ENCODE results near the gene ASIC3. TPM values are rescaled to one million over a fixed set of nuclear protein-coding genes. Genes with fewer than 3 reads are reported as not detected.
"Not testable (repeated sequence)": the region's sequence is repeated elsewhere in the genome, so short reads cannot be mapped to it uniquely, and the experiment has no call there.

The ASIC3 gene
- total and polyA plus RNA-seq, 2 experiments from 2014 or later = 2.1 to 4.5 TPM

DNA sequence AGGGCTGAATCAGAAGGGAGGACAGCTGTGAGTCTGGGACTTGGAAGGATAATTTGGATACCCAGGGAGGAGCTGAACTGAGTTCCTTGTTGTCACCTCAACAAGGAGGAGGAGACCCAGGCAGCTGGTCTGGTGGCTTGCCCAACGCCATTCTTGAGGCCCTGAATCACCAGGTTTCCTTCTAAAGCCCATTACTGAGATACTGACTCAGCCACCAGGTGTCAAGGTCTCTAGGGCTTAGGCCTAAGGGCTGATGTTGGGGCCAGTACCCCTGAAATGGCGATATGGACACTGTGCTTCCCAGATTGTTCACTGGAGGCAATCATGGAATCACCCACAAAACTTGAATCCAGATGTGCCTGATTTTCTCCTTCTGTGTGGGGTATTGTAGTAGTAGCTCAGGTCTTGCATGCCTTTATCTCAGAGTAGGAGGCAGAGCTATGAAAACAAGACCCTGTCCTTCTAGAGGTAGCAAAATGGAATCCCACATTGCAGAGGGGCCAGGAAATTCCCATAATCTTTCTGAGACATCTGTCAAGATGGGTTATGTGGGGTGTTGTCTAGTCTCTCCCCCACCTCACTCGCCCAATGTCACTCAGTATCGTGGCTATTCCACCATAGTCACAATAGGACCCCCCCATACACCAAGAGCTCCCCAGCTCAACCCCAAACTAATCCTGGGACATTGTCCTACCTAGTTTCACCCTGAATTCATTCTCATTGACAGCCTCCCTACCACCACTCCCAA is 22.2 kb upstream of the ASIC3 start:
- Histone ChIP-seq H3K4me2 (no peak overlapping the region), H3K36me3 (replicated peaks; ENCODE audit: insufficient read depth, low read depth) (no peaks in the 10 kb centered on the region), H3K9me2 (replicated peaks; ENCODE audit: insufficient read depth) (no peaks in the 10 kb centered on the region), H3K79me2 (peaks cover 13% of the 10 kb centered on the region), H3K27me3 (peaks cover 2% of the 10 kb centered on the region), H2AFZ (no peak overlapping the region), H4K20me1 (ENCODE audit: insufficient read depth, poor library complexity, severe bottlenecking) (no peaks in the 10 kb centered on the region), H3K4me1 (ENCODE audit: insufficient read depth) (peaks cover 8% of the 10 kb centered on the region), H3K4me3 (no peak overlapping the region), H3K9me3 (ENCODE audit: low read depth) (no peaks in the 10 kb centered on the region), H3K27ac (peak overlapping the region; percentile 83)
- TF ChIP-seq EZH2phosphoT487 (IDR thresholded peaks at IDR 0.05; ENCODE audit: low read depth, severe bottlenecking, unreplicated experiment) = no peak
- no peak for TF ChIP-seq EZH2 (IDR thresholded peaks at IDR 0.05; ENCODE audit: borderline replicate concordance)
- TF ChIP-seq, protein P1, sequence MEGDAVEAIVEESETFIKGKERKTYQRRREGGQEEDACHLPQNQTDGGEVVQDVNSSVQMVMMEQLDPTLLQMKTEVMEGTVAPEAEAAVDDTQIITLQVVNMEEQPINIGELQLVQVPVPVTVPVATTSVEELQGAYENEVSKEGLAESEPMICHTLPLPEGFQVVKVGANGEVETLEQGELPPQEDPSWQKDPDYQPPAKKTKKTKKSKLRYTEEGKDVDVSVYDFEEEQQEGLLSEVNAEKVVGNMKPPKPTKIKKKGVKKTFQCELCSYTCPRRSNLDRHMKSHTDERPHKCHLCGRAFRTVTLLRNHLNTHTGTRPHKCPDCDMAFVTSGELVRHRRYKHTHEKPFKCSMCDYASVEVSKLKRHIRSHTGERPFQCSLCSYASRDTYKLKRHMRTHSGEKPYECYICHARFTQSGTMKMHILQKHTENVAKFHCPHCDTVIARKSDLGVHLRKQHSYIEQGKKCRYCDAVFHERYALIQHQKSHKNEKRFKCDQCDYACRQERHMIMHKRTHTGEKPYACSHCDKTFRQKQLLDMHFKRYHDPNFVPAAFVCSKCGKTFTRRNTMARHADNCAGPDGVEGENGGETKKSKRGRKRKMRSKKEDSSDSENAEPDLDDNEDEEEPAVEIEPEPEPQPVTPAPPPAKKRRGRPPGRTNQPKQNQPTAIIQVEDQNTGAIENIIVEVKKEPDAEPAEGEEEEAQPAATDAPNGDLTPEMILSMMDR (IDR thresholded peaks at IDR 0.05; ENCODE audit: poor library complexity) = no peak
- 77% methylated on average over 4 of the region's 4 CpGs for WGBS (ENCODE audit: low lambda C conversion rate, missing lambda C conversion rate)
- DNase-seq (ENCODE audit: low spot score) = no peak

DNA sequence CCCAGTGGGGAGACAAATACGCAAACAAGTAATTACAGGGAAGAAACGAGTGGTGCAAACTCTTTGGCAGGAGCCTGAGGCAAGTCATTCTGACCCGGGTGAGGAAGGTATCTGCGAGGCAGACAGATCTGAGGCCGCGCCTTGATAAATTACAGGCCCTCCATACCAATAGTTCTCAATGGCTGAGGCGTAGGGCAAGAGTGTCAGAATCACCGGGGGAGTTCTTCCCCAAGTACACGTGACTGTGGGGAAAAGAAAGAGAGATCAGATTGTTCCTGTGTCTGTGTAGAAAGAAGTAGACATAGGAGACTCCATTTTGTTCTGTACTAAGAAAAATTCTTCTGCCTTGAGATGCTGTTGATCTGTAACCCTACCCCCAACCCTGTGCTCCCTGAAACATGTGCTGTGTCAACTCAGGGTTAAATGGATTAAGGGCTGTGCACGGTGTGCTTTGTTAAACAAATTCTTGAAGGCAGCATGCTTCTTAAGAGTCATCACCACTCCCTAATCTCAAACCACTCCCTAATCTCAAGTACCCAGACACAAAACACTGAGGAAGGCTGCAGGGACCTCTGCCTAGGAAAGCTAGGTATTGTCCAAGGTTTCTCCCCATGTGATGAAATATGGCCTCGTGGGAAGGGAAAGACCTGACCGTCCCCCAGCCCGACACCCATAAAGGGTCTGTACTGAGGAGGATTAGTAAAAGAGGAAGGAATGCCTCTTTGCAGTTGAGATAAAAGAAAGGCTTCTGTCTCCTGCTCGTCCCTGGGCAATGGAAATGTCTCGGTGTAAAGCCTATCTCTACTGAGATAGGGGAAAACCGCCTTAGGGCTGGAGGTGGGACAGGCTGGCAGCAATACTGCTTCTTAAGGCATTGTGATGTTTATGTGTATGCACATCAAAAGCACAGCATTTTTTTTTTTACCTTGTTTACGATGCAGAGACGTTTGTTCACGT is 21.3 kb upstream of the ASIC3 start:
- not testable (repeated sequence) for H3K4me3 ChIP-seq; H3K4me1 ChIP-seq (ENCODE audit: insufficient read depth); H3K9me3 ChIP-seq (ENCODE audit: low read depth); H4K20me1 ChIP-seq (ENCODE audit: insufficient read depth, poor library complexity, severe bottlenecking); H3K27me3 ChIP-seq; H3K36me3 ChIP-seq (replicated peaks; ENCODE audit: insufficient read depth, low read depth); H3K9me2 ChIP-seq (replicated peaks; ENCODE audit: insufficient read depth)
- peak; percentile 31 for DNase-seq (ENCODE audit: low spot score)
- Histone ChIP-seq H3K4me2 (peak overlapping the region; percentile 76), H3K79me2 (peaks cover 13% of the 10 kb centered on the region), H2AFZ (peak overlapping the region; percentile 49), H3K27ac (peak overlapping the region; percentile 83)
- 14% methylated on average over 19 of the region's 19 CpGs for WGBS (ENCODE audit: low lambda C conversion rate, missing lambda C conversion rate)

DNA sequence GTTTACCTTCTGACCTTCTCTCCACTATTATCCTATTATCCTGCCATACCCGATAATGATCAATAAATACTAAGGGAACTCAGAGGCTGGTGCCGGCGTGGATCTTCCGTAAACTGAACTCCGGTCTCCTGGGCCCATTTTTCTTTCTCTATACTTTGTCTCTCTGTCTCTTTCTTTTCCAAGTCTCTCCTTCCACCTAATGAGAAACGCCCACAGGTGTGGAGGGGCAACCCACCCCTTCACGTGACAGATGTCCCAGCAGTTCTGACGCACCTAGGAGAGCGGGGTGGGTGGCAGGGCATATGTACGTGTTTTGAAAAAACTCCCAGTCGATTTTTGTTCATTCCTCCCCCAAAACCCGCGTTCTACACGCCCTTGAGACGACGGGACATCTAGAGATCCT is 20.6 kb upstream of the ASIC3 start:
- not testable (repeated sequence) for H3K4me1 ChIP-seq (ENCODE audit: insufficient read depth); DNase-seq (ENCODE audit: low spot score); H3K27me3 ChIP-seq; H3K9me3 ChIP-seq (ENCODE audit: low read depth); H3K9me2 ChIP-seq (replicated peaks; ENCODE audit: insufficient read depth); H3K36me3 ChIP-seq (replicated peaks; ENCODE audit: insufficient read depth, low read depth); H4K20me1 ChIP-seq (ENCODE audit: insufficient read depth, poor library complexity, severe bottlenecking)
- H3K4me2 ChIP-seq = peak overlapping the region; percentile 76
- peak overlapping the region; percentile 83 for H3K27ac ChIP-seq
- 7% methylated on average over 16 of the region's 16 CpGs for WGBS (ENCODE audit: low lambda C conversion rate, missing lambda C conversion rate)
- H3K4me3 ChIP-seq = peak overlapping the region; percentile 19
- peak overlapping the region; percentile 53 for H2AFZ ChIP-seq
- peaks cover 13% of the 10 kb centered on the region for H3K79me2 ChIP-seq

DNA sequence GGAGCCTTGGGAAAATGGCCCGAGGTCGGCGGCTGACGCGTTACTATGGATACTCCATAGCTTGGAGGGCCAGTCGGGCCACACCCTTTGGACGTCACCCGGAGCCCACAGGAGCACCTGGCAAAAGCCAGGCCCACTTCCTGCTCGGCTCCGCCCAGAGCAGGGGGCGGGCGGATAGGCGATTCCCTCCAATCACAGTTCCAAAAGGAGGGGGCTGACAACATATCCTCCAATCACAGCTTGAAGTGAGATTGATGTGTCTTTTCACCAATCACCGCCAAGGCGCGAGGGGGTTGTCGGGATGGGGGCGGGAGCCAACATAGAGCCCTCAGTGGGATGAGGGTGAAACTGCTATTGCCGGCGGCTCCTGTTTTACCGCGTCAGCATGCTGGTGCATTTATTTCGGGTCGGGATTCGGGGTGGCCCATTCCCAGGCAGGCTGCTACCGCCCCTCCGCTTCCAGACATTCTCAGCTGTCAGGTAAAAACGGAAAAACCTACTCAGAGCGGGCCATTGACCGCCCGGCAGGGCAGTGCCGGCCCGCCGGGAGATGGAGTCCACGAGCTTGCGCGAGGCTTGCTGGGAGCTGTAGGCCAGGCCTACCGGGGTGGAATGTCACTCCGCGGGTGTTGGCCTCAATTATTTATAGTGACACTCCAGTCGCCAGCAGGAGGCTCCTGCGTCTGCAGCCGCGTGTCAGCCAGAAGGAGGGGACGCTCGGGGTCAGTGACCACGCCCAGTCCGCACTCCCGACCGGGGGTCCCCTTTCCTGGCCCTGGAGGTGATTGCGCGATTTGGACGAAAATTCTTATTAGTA is 20.0 kb upstream of the ASIC3 start, which contains the start of gene ABCB8:
Gene ABCB8 (plus strand): TSS at position 320 of the 817 bp plus-strand sequence. CDS start 66 bp downstream, at position 386.
- H3K9me2 ChIP-seq (replicated peaks; ENCODE audit: insufficient read depth) = no peaks in the 10 kb centered on the region
- H2AFZ ChIP-seq = peak within 1 kb of the TSS; percentile 84
- no peaks in the 10 kb centered on the region for H3K36me3 ChIP-seq (replicated peaks; ENCODE audit: insufficient read depth, low read depth)
- TF ChIP-seq EZH2 (IDR thresholded peaks at IDR 0.05; ENCODE audit: borderline replicate concordance) (no peak), EZH2phosphoT487 (IDR thresholded peaks at IDR 0.05; ENCODE audit: low read depth, severe bottlenecking, unreplicated experiment) (no peak)
- TF ChIP-seq, protein P1 (IDR thresholded peaks at IDR 0.05; ENCODE audit: poor library complexity) = peak; percentile 37
- peak within 1 kb of the TSS; percentile 83 for H3K27ac ChIP-seq
- no peaks in the 10 kb centered on the region for H4K20me1 ChIP-seq (ENCODE audit: insufficient read depth, poor library complexity, severe bottlenecking)
- H3K4me2 ChIP-seq = peak within 1 kb of the TSS; percentile 85
- H3K4me3 ChIP-seq = peak within 1 kb of the TSS; percentile 51
- 2% methylated on average over 53 of the region's 53 CpGs for WGBS (ENCODE audit: low lambda C conversion rate, missing lambda C conversion rate)
- H3K4me1 ChIP-seq (ENCODE audit: insufficient read depth) = peaks cover 8% of the 10 kb centered on the region
- no peaks in the 10 kb centered on the region for H3K27me3 ChIP-seq
- peaks cover 13% of the 10 kb centered on the region for H3K79me2 ChIP-seq
- H3K9me3 ChIP-seq (ENCODE audit: low read depth) = no peaks in the 10 kb centered on the region
- DNase-seq (ENCODE audit: low spot score) = peak; percentile 98
